MCF 10A (cell line): ENCODE results near the gene LIAS. TPM values are rescaled to one million over a fixed set of nuclear protein-coding genes. Genes with fewer than 3 reads are reported as not detected.

Experiments used
- BruUV-seq: library from RNA; stranded (reverse); fragments of 400-500 nt; replicated peaks from 2 replicates; lab custom pipeline; 2021; lab: Mats Ljungman, UMichigan
- CTCF ChIA-PET: fragments of 300-600 bp; sonication (Branson Sonifier 250); formaldehyde crosslinking; extraction: SDS; loops from one replicate; lab custom pipeline; 2021; ENCODE audit warnings: antibody characterized with exemption, inconsistent platforms; lab: Yijun Ruan, JAX
- POLR2A ChIA-PET: fragments of 300-600, 350-650 bp; sonication (Branson Sonifier 250); formaldehyde crosslinking; extraction: SDS; loops from one replicate; lab custom pipeline; 2020; ENCODE audit warnings: antibody characterized with exemption, inconsistent platforms; lab: Yijun Ruan, JAX
- DNase-seq: peaks from one replicate; pipeline ENCODE4 v3.0.0-alpha.2; 2018; ENCODE audit not compliant: unreplicated experiment
- H3K27ac Mint-ChIP-seq: one replicate; pipeline ENCODE4 v1.8.0; 2022; ENCODE audit warnings: mild to moderate bottlenecking, low read depth, mixed read lengths; ENCODE audit not compliant: unreplicated experiment
- H3K27me3 Mint-ChIP-seq: one replicate; pipeline ENCODE4 v1.8.0; 2022; ENCODE audit warnings: mixed read lengths; ENCODE audit not compliant: insufficient read depth, unreplicated experiment
- H3K36me3 Mint-ChIP-seq: one replicate; pipeline ENCODE4 v1.8.0; 2022; ENCODE audit warnings: mild to moderate bottlenecking, moderate library complexity, mixed read lengths; ENCODE audit not compliant: insufficient read depth, unreplicated experiment
- H3K4me1 Mint-ChIP-seq: one replicate; pipeline ENCODE4 v1.8.0; 2022; ENCODE audit warnings: mixed read lengths; ENCODE audit not compliant: insufficient read depth, unreplicated experiment
- H3K4me3 Mint-ChIP-seq: one replicate; pipeline ENCODE4 v1.8.0; 2022; ENCODE audit warnings: mild to moderate bottlenecking, moderate library complexity, mixed read lengths; ENCODE audit not compliant: unreplicated experiment
- H3K9me3 Mint-ChIP-seq: one replicate; pipeline ENCODE4 v1.8.0; 2022; ENCODE audit warnings: mixed read lengths; ENCODE audit not compliant: unreplicated experiment
- intact Hi-C: fragments of 100-400 bp; cut with micrococcal nuclease; formaldehyde crosslinking; loops from 2 replicates; pipeline ENCODE4 v1.14.1; 2022
- total RNA-seq: library from RNA; stranded (reverse); gene quantifications from 2 replicates; pipeline ENCODE4 v1.2.3, GENCODE V29; 2022
- TF ChIP-seq, protein P1 (sequence below): fragments of 200-600 bp; IDR thresholded peaks from one replicate; pipeline ENCODE4 v1.8.0; 2022; ENCODE audit warnings: antibody characterized with exemption, mild to moderate bottlenecking; ENCODE audit not compliant: unreplicated experiment

Gene LIAS
- total RNA-seq, 1 experiment from 2014 or later, result 24.6 TPM

DNA sequence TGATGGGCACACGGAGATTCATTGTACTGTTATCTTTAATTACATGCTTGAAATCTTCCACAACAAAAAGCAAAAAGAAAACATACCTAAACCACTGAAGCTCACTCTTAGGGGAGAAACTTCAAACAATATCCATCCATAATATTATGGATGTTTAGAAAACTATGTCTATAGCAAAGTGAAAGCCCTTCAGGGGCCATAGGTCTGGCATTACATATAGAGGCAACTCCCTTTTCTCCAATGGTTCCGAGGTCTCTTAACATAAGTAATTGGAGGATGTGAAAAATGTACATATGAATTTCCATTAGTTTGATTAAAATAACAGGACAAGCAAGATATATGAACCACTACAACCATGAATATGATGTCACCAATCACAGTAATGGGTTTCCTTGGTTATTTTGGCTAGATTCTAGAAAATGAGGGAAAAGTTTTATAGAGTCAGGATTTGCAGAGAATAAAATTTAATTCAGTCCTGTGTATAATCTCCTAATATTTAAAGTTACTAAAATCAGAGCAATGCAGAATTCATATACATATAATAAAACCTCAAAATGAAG lies 57.6 kb downstream of the LIAS start:
- Mint-ChIP-seq H3K9me3 (no peaks in the 10 kb centered on the region), H3K36me3 (peaks cover 31% of the 10 kb centered on the region), H3K4me3 (no peak overlapping the region), H3K27ac (no peak overlapping the region), H3K27me3 (no peaks in the 10 kb centered on the region), H3K4me1 (no peaks in the 10 kb centered on the region)
- ChIA-PET CTCF (no interaction called here), POLR2A (interaction anchor here (0.6 kb wide), 1 partner anchor 739 kb away, joined by 3 read pairs; no protein-coding TSS in a partner anchor)
- intact Hi-C loops, result no loop called here
- TF ChIP-seq, protein P1, sequence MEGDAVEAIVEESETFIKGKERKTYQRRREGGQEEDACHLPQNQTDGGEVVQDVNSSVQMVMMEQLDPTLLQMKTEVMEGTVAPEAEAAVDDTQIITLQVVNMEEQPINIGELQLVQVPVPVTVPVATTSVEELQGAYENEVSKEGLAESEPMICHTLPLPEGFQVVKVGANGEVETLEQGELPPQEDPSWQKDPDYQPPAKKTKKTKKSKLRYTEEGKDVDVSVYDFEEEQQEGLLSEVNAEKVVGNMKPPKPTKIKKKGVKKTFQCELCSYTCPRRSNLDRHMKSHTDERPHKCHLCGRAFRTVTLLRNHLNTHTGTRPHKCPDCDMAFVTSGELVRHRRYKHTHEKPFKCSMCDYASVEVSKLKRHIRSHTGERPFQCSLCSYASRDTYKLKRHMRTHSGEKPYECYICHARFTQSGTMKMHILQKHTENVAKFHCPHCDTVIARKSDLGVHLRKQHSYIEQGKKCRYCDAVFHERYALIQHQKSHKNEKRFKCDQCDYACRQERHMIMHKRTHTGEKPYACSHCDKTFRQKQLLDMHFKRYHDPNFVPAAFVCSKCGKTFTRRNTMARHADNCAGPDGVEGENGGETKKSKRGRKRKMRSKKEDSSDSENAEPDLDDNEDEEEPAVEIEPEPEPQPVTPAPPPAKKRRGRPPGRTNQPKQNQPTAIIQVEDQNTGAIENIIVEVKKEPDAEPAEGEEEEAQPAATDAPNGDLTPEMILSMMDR, result no peak
- no peak for DNase-seq
- no TSS peak for BruUV-seq

DNA sequence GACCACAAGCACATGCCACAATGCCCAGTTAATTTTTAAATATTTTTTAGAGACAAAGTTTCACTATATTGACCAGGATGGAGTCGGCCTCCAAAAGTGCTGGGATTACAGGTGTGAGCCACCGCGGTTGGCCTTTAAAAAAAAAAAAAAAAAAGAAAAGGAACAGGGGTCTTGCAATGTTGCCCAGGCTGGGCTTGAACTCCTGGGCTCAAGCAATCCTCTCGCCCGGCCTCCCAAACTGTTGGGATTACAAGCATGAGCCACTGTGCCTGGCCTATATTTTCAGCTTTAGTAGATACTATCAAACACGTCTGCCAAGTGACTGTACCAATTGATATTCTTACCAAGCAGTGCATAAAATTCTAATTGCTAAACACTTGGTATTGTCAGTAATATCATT lies 59.6 kb downstream of the LIAS start:
- BruUV-seq, result no TSS peak
- Mint-ChIP-seq H3K27ac (no peak overlapping the region), H3K4me3 (no peak overlapping the region), H3K36me3 (peaks cover 15% of the 10 kb centered on the region), H3K4me1 (no peaks in the 10 kb centered on the region), H3K9me3 (no peaks in the 10 kb centered on the region), H3K27me3 (no peaks in the 10 kb centered on the region)
- intact Hi-C loops, result no loop called here
- TF ChIP-seq, protein P1, result no peak
- CTCF ChIA-PET, result interaction anchor here (0.8 kb wide), 1 partner anchor 49 kb away, joined by 6 read pairs; no protein-coding TSS in a partner anchor
- POLR2A ChIA-PET, result interaction anchor here (0.6 to 0.8 kb wide), 3 partner anchors 59 to 871 kb away, joined by 4 to 6 read pairs (median 4); no protein-coding TSS in a partner anchor
- DNase-seq, result no peak

DNA sequence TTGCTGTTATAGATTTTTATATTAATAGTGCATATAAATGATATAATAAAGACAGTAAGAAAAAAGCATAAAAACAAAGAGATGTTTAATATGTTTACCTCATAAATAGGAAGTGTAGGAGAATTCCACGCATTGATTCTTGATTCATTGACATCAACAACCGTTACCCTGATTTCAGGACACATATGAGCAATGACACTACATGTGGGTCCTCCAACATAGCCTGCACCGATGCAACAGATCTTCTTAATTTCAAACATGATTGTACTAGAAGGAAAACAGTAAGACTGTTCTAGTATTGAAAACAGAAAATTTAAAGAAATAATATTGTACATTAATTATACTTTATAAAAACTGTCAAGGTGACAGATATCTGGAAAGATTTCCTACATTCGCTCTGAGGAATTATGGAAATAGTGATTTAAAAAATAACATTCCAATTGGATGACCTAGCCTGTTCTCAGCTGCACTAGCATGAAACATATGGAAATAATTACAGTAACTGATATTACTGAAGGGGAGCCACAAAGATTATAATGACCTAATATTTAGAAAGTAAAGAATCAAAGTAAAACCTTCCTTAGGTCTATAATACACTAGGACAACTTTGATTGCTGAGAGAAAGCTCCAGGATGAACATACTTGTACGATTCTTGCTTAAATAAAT lies 62.5 kb downstream of the LIAS start:
- no peaks in the 10 kb centered on the region for H3K27me3 Mint-ChIP-seq
- intact Hi-C loops, result no loop called here
- no peak overlapping the region for H3K4me3 Mint-ChIP-seq
- no TSS peak for BruUV-seq
- DNase-seq, result no peak
- CTCF ChIA-PET, result interaction anchor here (0.7 kb wide), 1 partner anchor 475 kb away, joined by 3 read pairs; no protein-coding TSS in a partner anchor
- POLR2A ChIA-PET, result no interaction called here
- peaks cover 7% of the 10 kb centered on the region for H3K4me1 Mint-ChIP-seq
- peaks cover 8% of the 10 kb centered on the region for H3K36me3 Mint-ChIP-seq
- no peak overlapping the region for H3K27ac Mint-ChIP-seq
- TF ChIP-seq, protein P1, result no peak
- H3K9me3 Mint-ChIP-seq, result no peaks in the 10 kb centered on the region

DNA sequence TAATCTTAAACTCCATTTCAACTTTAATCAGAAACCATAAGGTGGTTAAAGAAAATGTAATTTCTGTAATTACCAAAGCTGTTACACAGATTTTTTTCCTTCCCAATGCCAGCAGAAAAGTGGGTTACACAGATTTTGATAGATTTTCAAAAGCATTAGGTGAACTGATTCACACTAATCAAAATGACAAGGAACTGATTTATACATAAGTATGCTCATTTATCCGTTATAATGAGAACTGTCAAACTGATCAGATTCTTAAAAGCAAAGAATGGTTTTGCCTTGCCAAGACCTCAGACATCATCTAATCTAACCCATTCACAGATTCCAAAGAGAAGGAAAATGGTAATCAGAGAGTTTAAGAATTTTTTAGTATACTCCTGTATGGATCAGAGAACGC lies 63.2 kb downstream of the LIAS start:
- POLR2A ChIA-PET, result interaction anchor here (1.7 kb wide), 1 partner anchor 116 kb away, joined by 4 read pairs; no protein-coding TSS in a partner anchor
- BruUV-seq, result no TSS peak
- TF ChIP-seq, protein P1, result no peak
- CTCF ChIA-PET, result interaction anchor here (0.7 kb wide), 2 partner anchors 100 to 474 kb away, joined by 3 read pairs; no protein-coding TSS in a partner anchor
- H3K9me3 Mint-ChIP-seq, result no peaks in the 10 kb centered on the region
- H3K27ac Mint-ChIP-seq, result no peak overlapping the region
- peaks cover 5% of the 10 kb centered on the region for H3K36me3 Mint-ChIP-seq
- H3K27me3 Mint-ChIP-seq, result no peaks in the 10 kb centered on the region
- intact Hi-C loops, result no loop called here
- peaks cover 9% of the 10 kb centered on the region for H3K4me1 Mint-ChIP-seq
- no peak for DNase-seq
- H3K4me3 Mint-ChIP-seq, result no peak overlapping the region
